Loucy (cell line): ENCODE data around the gene CRAT.
"Not testable (repeated sequence)": the region's sequence is repeated elsewhere in the genome, so short reads cannot be mapped to it uniquely, and the experiment has no call there.

Experiments
- H2AFZ ChIP-seq: fragments of 200-600 bp; sonication (generic); 2 replicates; pipeline ENCODE4 v1.6.0; 2016; ENCODE audit warnings: antibody characterized with exemption, mild to moderate bottlenecking, low read length, moderate library complexity
- H3F3A ChIP-seq: fragments of 200-600 bp; 2 replicates; pipeline ENCODE4 v1.6.0; 2016; ENCODE audit warnings: antibody characterized with exemption, low read depth, mild to moderate bottlenecking
- H3K27me3 ChIP-seq: fragments of 200-600 bp; sonication (generic); 2 replicates; pipeline ENCODE4 v1.6.1; 2014; ENCODE audit warnings: low read length, mild to moderate bottlenecking; ENCODE audit not compliant: insufficient read depth, poor library complexity, severe bottlenecking
- H3K36me3 ChIP-seq: fragments of 200-600 bp; sonication (generic); 2 replicates; pipeline ENCODE4 v1.6.1; 2016; ENCODE audit warnings: low read length; ENCODE audit not compliant: insufficient read depth
- H3K4me1 ChIP-seq: fragments of 200-600 bp; sonication (generic); 2 replicates; pipeline ENCODE4 v1.5.1; 2014; ENCODE audit warnings: low read length, mild to moderate bottlenecking; ENCODE audit not compliant: insufficient read depth, poor library complexity, severe bottlenecking
- H3K4me2 ChIP-seq: fragments of 200-600 bp; sonication (generic); 2 replicates; pipeline ENCODE4 v1.6.0; 2014; ENCODE audit warnings: antibody characterized with exemption, low read length, low read depth, mild to moderate bottlenecking; ENCODE audit not compliant: poor library complexity, severe bottlenecking
- H3K4me3 ChIP-seq: fragments of 200-600 bp; sonication (generic); 2 replicates; pipeline ENCODE4 v1.5.1; 2014; ENCODE audit warnings: low read length, mild to moderate bottlenecking, mixed read lengths; ENCODE audit not compliant: poor library complexity, severe bottlenecking
- H3K79me2 ChIP-seq: fragments of 200-600 bp; sonication (generic); 2 replicates; pipeline ENCODE4 v1.6.1; 2014; ENCODE audit warnings: low read length; ENCODE audit not compliant: insufficient read depth
- H3K9ac ChIP-seq: fragments of 200-600 bp; sonication (generic); 2 replicates; pipeline ENCODE4 v1.6.0; 2014; ENCODE audit warnings: mild to moderate bottlenecking, low read depth, low read length, moderate library complexity; ENCODE audit not compliant: poor library complexity, severe bottlenecking
- H3K9me2 ChIP-seq: fragments of 200-600 bp; sonication (generic); replicated peaks from 2 replicates; pipeline ENCODE4 v1.6.1; 2016; ENCODE audit warnings: low read depth, low read length, mixed read lengths
- H3K9me3 ChIP-seq: fragments of 200-600 bp; sonication (generic); 2 replicates; pipeline ENCODE4 v1.6.1; 2014; ENCODE audit warnings: mild to moderate bottlenecking, antibody characterized with exemption, low read length, low read depth; ENCODE audit not compliant: insufficient read depth
- H4K20me1 ChIP-seq: fragments of 200-600 bp; sonication (generic); 2 replicates; pipeline ENCODE4 v1.6.0; 2014; ENCODE audit warnings: antibody characterized with exemption, low read length, mild to moderate bottlenecking; ENCODE audit not compliant: insufficient read depth, poor library complexity, severe bottlenecking
- CTCF ChIP-seq: fragments of 200-600 bp; sonication (generic); conservative IDR thresholded peaks from 2 replicates; pipeline ENCODE4 v1.5.1; 2014; ENCODE audit warnings: mild to moderate bottlenecking, antibody characterized with exemption, low read length
- EZH2phosphoT487 ChIP-seq: fragments of 200-600 bp; IDR thresholded peaks from 2 replicates; pipeline ENCODE4 v1.6.1; 2018; ENCODE audit warnings: antibody characterized with exemption, mild to moderate bottlenecking, moderate library complexity, borderline replicate concordance

CRAT gene

GRCh38 chr9:129121483-129121882 is 10.9 kb upstream of the CRAT start:
- H3K36me3 ChIP-seq: peaks cover 35% of the 10 kb centered on the region; the same call in 1 of the 2 replicates
- H3K9ac ChIP-seq: no peak overlapping the region
- H3K4me3 ChIP-seq: no peak overlapping the region
- H3K4me2 ChIP-seq: no peak overlapping the region
- H3K9me2 ChIP-seq: no peaks in the 10 kb centered on the region
- no peaks in the 10 kb centered on the region for H3K9me3 ChIP-seq
- TF ChIP-seq CTCF (no peak), EZH2phosphoT487 (no peak)
- H3K27me3 ChIP-seq: no peaks in the 10 kb centered on the region
- H2AFZ ChIP-seq: no peak overlapping the region
- H4K20me1 ChIP-seq: no peaks in the 10 kb centered on the region
- H3F3A ChIP-seq: no peaks in the 10 kb centered on the region
- no peaks in the 10 kb centered on the region for H3K4me1 ChIP-seq
- peaks cover 29% of the 10 kb centered on the region; the same call in 1 of the 2 replicates for H3K79me2 ChIP-seq

- H3K27me3 ChIP-seq: no peaks in the 10 kb centered on the region
- H3K4me1 ChIP-seq: peaks cover 7% of the 10 kb centered on the region
- peaks cover 24% of the 10 kb centered on the region; the same call in 1 of the 2 replicates for H3K36me3 ChIP-seq
- no peak overlapping the region for H3K9ac ChIP-seq
- no peak overlapping the region for H3K4me3 ChIP-seq
- H3F3A ChIP-seq: no peaks in the 10 kb centered on the region
- no peaks in the 10 kb centered on the region for H3K9me2 ChIP-seq
- TF ChIP-seq EZH2phosphoT487 (no peak), CTCF (no peak)
- no peak overlapping the region for H3K4me2 ChIP-seq
- peaks cover 51% of the 10 kb centered on the region; the same call in 1 of the 2 replicates for H3K79me2 ChIP-seq
- no peak overlapping the region for H2AFZ ChIP-seq
- H3K9me3 ChIP-seq: no peaks in the 10 kb centered on the region
- H4K20me1 ChIP-seq: peaks cover 5% of the 10 kb centered on the region
Observed at GRCh38 chr9:129118799-129119198, 8.2 kb upstream of the CRAT start.

- Histone ChIP-seq H3K79me2 (peaks cover 66% of the 10 kb centered on the region), H3F3A (no peaks in the 10 kb centered on the region), H3K27me3 (no peaks in the 10 kb centered on the region), H3K9ac (no peak overlapping the region), H3K4me3 (peak overlapping the region; percentile 38), H3K9me3 (no peaks in the 10 kb centered on the region), H4K20me1 (peaks cover 5% of the 10 kb centered on the region), H2AFZ (no peak overlapping the region), H3K4me2 (peak overlapping the region; percentile 85), H3K4me1 (peaks cover 10% of the 10 kb centered on the region), H3K9me2 (no peaks in the 10 kb centered on the region), H3K36me3 (no peaks in the 10 kb centered on the region)
- TF ChIP-seq EZH2phosphoT487: no peak
- TF ChIP-seq CTCF: no peak
Observed at GRCh38 chr9:129113645-129114304, 3.2 kb upstream of the CRAT start.

- H3K27me3 ChIP-seq, H3K36me3 ChIP-seq, H3K4me1 ChIP-seq, H3K9me2 ChIP-seq, H3F3A ChIP-seq, H2AFZ ChIP-seq, H3K9me3 ChIP-seq, H4K20me1 ChIP-seq: not testable (repeated sequence)
- peak overlapping the region; percentile 85 for H3K4me2 ChIP-seq
- peak overlapping the region; percentile 91 for H3K4me3 ChIP-seq
- H3K9ac ChIP-seq: peak overlapping the region; percentile 92
- peaks cover 55% of the 10 kb centered on the region for H3K79me2 ChIP-seq
Observed at GRCh38 chr9:129112526-129112925, 1.9 kb upstream of the CRAT start.
